RWPE1 (cell line): Measurements from ENCODE around the gene PAX1.

Source experiments
- CTCF ChIA-PET: fragments of 350-600 bp; sonication (Branson Sonifier 250); formaldehyde crosslinking; extraction: SDS; loops from one replicate; lab custom pipeline; 2021; lab: Yijun Ruan, JAX
- POLR2A ChIA-PET: fragments of 400-600 bp; formaldehyde crosslinking; extraction: SDS; loops from one replicate; lab custom pipeline; 2020; ENCODE audit warnings: antibody characterized with exemption; ENCODE audit not compliant: low non-redundant PET; lab: Yijun Ruan, JAX
- DNase-seq: peaks from one replicate; pipeline ENCODE4 v3.0.0; 2012; ENCODE audit warnings: low spot score
- H3K27ac ChIP-seq: fragments of 450-650 bp; 2 replicates; pipeline ENCODE4 v1.5.1; 2017
- TF ChIP-seq, protein P1 (sequence below): fragments of 450-650 bp; conservative IDR thresholded peaks from 2 replicates; pipeline ENCODE4 v1.5.1; 2017; ENCODE audit warnings: low read depth, mild to moderate bottlenecking

PAX1 gene

DNA sequence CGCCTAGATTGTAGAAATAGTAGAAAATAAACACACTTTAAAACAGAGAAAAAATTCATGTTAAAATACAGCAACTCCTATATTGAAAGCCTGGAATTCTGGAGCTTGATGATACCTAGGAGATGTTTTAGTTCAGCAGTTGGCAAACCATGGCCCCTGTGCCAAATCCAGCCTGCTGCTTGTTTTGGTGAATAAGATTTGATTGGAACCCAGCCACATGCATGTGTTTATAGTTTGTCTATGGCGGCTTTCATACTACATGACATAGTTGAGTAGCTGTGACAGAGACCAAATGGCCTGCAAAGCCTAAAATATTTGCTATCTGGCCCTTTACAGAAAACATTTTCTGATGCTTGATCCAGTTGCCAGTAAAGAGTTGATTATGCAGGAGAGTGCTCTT, 57.2 kb downstream of the PAX1 start:
- no peak for DNase-seq
- POLR2A ChIA-PET, result no interaction called here

GRCh38 chr20:21767200-21767738, 61.8 kb downstream of the PAX1 start:
- POLR2A ChIA-PET, result no interaction called here
- TF ChIP-seq, protein P1, sequence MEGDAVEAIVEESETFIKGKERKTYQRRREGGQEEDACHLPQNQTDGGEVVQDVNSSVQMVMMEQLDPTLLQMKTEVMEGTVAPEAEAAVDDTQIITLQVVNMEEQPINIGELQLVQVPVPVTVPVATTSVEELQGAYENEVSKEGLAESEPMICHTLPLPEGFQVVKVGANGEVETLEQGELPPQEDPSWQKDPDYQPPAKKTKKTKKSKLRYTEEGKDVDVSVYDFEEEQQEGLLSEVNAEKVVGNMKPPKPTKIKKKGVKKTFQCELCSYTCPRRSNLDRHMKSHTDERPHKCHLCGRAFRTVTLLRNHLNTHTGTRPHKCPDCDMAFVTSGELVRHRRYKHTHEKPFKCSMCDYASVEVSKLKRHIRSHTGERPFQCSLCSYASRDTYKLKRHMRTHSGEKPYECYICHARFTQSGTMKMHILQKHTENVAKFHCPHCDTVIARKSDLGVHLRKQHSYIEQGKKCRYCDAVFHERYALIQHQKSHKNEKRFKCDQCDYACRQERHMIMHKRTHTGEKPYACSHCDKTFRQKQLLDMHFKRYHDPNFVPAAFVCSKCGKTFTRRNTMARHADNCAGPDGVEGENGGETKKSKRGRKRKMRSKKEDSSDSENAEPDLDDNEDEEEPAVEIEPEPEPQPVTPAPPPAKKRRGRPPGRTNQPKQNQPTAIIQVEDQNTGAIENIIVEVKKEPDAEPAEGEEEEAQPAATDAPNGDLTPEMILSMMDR, result no peak
- no peak overlapping the region for H3K27ac ChIP-seq
- DNase-seq, result no peak
- CTCF ChIA-PET, result interaction anchor here (0.5 to 0.6 kb wide), 2 partner anchors 223 to 1184 kb away, joined by 4 to 5 read pairs; no protein-coding TSS in a partner anchor

More for the DNA sequence above, 57.2 kb downstream of the PAX1 start:
- H3K27ac ChIP-seq, result no peak overlapping the region
- TF ChIP-seq, protein P1, result no peak
- CTCF ChIA-PET, result no interaction called here

GRCh38 chr20:21767739-21768223, 62.3 kb downstream of the PAX1 start:
- TF ChIP-seq, protein P1, result 0 out of 2 replicates have a peak, but pooled peaks have one; percentile 14
- no peak overlapping the region for H3K27ac ChIP-seq
- CTCF ChIA-PET, result no interaction called here
- no peak for DNase-seq
- POLR2A ChIA-PET, result no interaction called here
